ENCODE data around the gene CCNG2.
A peak's percentile ranks its signal among the peaks of the same experiment; 100 is the strongest.

CCNG2 gene

DNA sequence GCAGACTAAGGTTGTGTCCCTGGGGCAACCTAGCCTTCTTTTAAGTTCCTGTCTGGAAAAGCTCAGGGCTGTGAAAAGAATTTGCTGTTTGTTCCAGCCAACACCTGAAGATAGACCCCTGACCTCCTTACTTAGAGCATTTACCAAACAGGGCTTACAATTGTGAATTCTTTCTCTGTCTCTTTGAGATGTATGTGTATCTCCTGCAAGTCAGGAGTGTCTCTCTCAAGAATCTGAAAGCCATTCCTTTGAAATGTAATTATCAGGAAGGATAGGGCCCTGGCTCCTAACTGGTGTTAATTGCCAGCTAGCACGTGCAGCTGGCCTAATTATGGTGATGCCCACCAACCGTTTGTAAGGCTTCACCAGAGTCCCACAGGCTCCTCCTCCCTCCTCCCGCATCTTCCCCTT lies 18.2 kb downstream of the CCNG2 start:
- H3K4me3 ChIP-seq (ENCODE audit: low read depth, low read length), result no peak overlapping the region
- no peak overlapping the region for H2BK120ac ChIP-seq (ENCODE audit: insufficient read depth, low read length, poor library complexity)
- peaks cover 4 to 12% of the 10 kb centered on the region in 2 experiments for H3K4me1 ChIP-seq (ENCODE audit: control insufficient read depth in 1 of 2, insufficient read depth in 2 of 2, low read length in 2 of 2)
- H2AK5ac ChIP-seq (ENCODE audit: low read length), result no peak overlapping the region
- peaks cover 2 to 3% of the 10 kb centered on the region in 2 experiments for H3K36me3 ChIP-seq (ENCODE audit: control insufficient read depth in 1 of 2, insufficient read depth in 2 of 2, low read length in 2 of 2)
- H3K27ac ChIP-seq (ENCODE audit: low read depth, low read length), result no peak overlapping the region
- no peak overlapping the region for H3K23ac ChIP-seq (ENCODE audit: low read length)
- no peak overlapping the region for H2BK12ac ChIP-seq (ENCODE audit: low read length)
- H2AFZ ChIP-seq (ENCODE audit: insufficient read depth, low read length, poor library complexity), result no peak overlapping the region
- no peak overlapping the region for H3K4ac ChIP-seq (ENCODE audit: low read depth, low read length)
- H3K18ac ChIP-seq (ENCODE audit: low read length), result no peak overlapping the region
- no peak overlapping the region for H2BK5ac ChIP-seq (ENCODE audit: low read depth, low read length, poor library complexity)
- no peak overlapping the region for H4K12ac ChIP-seq (ENCODE audit: low read depth, low read length)
- WGBS (ENCODE audit: extremely low coverage, insufficient coverage, insufficient read length), result no CpG with 5 or more reads among the region's 3 CpGs
- no peak overlapping the region for H4K91ac ChIP-seq (ENCODE audit: low read depth, low read length)
- H3K14ac ChIP-seq (ENCODE audit: low read length), result no peak overlapping the region
- no peak overlapping the region for H3K9ac ChIP-seq (ENCODE audit: low read length)
- peaks cover 3% of the 10 kb centered on the region for H3K79me1 ChIP-seq (ENCODE audit: low read length)
- no peak overlapping the region for H3K4me2 ChIP-seq (ENCODE audit: low read length)
- H3K27me3 ChIP-seq (ENCODE audit: insufficient read depth, low read length), result no peaks in the 10 kb centered on the region
- no peaks in the 10 kb centered on the region for H3K9me3 ChIP-seq (ENCODE audit: insufficient read depth, low read depth, low read length)
- H3K79me2 ChIP-seq (ENCODE audit: control insufficient read depth, insufficient read depth, low read length, poor library complexity), result no peaks in the 10 kb centered on the region
- H4K8ac ChIP-seq (ENCODE audit: low read depth, low read length), result no peak overlapping the region
- DNase-seq, result peak; percentile 28 to 56

DNA sequence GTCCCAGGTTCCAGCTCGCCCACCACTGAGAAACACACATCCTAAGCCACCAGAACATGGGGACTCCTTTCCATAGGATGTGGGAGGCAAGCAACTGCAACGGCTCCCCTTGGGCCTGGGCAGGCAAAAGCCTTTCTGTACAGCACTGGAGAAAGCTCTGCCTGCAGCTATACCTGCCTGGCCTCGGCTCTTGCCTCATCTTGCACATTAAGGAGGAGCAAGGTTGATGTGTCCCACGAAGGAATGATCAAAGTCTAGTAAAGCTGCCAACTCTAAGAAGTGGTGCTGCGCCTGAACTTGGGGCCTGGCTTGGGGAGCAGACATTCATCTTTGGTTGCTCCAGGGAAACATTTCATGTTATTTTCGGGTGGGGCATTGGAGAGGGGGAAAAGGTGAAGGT lies 19.6 kb downstream of the CCNG2 start:
- Histone ChIP-seq H4K8ac (ENCODE audit: low read depth, low read length) (no peak overlapping the region), H3K18ac (ENCODE audit: low read length) (no peak overlapping the region), H3K27ac (ENCODE audit: low read depth, low read length) (no peak overlapping the region), H4K12ac (ENCODE audit: low read depth, low read length) (no peak overlapping the region), H3K23ac (ENCODE audit: low read length) (no peak overlapping the region), H3K27me3 (ENCODE audit: insufficient read depth, low read length) (no peaks in the 10 kb centered on the region), H3K9me3 (ENCODE audit: insufficient read depth, low read depth, low read length) (no peaks in the 10 kb centered on the region), H3K4ac (ENCODE audit: low read depth, low read length) (no peak overlapping the region), H3K36me3 (ENCODE audit: control insufficient read depth in 1 of 2, insufficient read depth in 2 of 2, low read length in 2 of 2) (no peaks in the 10 kb centered on the region), H3K9ac (ENCODE audit: low read length) (no peak overlapping the region), H3K79me1 (ENCODE audit: low read length) (no peaks in the 10 kb centered on the region), H3K4me1 (ENCODE audit: control insufficient read depth in 1 of 2, insufficient read depth in 2 of 2, low read length in 2 of 2) (peaks cover 4 to 10% of the 10 kb centered on the region in 2 experiments), H3K4me3 (ENCODE audit: low read depth, low read length) (no peak overlapping the region), H3K14ac (ENCODE audit: low read length) (no peak overlapping the region), H2AFZ (ENCODE audit: insufficient read depth, low read length, poor library complexity) (no peak overlapping the region), H3K4me2 (ENCODE audit: low read length) (no peak overlapping the region), H2BK5ac (ENCODE audit: low read depth, low read length, poor library complexity) (no peak overlapping the region), H2AK5ac (ENCODE audit: low read length) (no peak overlapping the region), H3K79me2 (ENCODE audit: control insufficient read depth, insufficient read depth, low read length, poor library complexity) (no peaks in the 10 kb centered on the region), H2BK120ac (ENCODE audit: insufficient read depth, low read length, poor library complexity) (no peak overlapping the region), H2BK12ac (ENCODE audit: low read length) (peak overlapping the region; percentile 40), H4K91ac (ENCODE audit: low read depth, low read length) (no peak overlapping the region)
- no CpG with 5 or more reads among the region's 6 CpGs for WGBS (ENCODE audit: extremely low coverage, insufficient coverage, insufficient read length)
- DNase-seq, result no peak

DNA sequence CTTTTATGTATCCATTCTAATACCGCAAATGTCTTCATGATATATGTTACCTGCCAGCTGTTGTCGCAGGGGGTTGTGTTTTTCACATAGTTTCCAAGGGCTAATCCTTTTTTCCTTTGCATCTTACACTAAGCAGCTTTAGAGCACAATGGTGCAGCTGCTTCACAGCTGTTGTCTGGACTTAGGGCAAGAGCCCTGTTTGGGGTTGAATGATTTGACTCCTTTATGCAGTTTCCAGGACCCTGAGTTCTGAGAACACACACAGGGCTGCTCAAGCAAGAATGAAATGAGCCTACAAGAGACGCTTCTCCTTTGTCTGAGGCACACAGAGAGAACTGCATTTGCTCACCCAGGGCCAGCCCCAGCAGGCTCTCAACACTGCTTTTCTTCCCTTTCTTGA lies 20.2 kb downstream of the CCNG2 start:
- H4K8ac ChIP-seq (ENCODE audit: low read depth, low read length), result no peak overlapping the region
- no peak for DNase-seq
- peaks cover 4 to 10% of the 10 kb centered on the region in 2 experiments for H3K4me1 ChIP-seq (ENCODE audit: control insufficient read depth in 1 of 2, insufficient read depth in 2 of 2, low read length in 2 of 2)
- H3K14ac ChIP-seq (ENCODE audit: low read length), result no peak overlapping the region
- H2BK120ac ChIP-seq (ENCODE audit: insufficient read depth, low read length, poor library complexity), result no peak overlapping the region
- H2BK5ac ChIP-seq (ENCODE audit: low read depth, low read length, poor library complexity), result no peak overlapping the region
- H3K9me3 ChIP-seq (ENCODE audit: insufficient read depth, low read depth, low read length), result no peaks in the 10 kb centered on the region
- no peak overlapping the region for H3K4me2 ChIP-seq (ENCODE audit: low read length)
- no peak overlapping the region for H3K4me3 ChIP-seq (ENCODE audit: low read depth, low read length)
- no CpG with 5 or more reads among the region's 3 CpGs for WGBS (ENCODE audit: extremely low coverage, insufficient coverage, insufficient read length)
- H4K91ac ChIP-seq (ENCODE audit: low read depth, low read length), result no peak overlapping the region
- H2BK12ac ChIP-seq (ENCODE audit: low read length), result no peak overlapping the region
- H3K27me3 ChIP-seq (ENCODE audit: insufficient read depth, low read length), result no peaks in the 10 kb centered on the region
- H3K23ac ChIP-seq (ENCODE audit: low read length), result no peak overlapping the region
- no peaks in the 10 kb centered on the region for H3K36me3 ChIP-seq (ENCODE audit: control insufficient read depth in 1 of 2, insufficient read depth in 2 of 2, low read length in 2 of 2)
- H2AK5ac ChIP-seq (ENCODE audit: low read length), result no peak overlapping the region
- H3K9ac ChIP-seq (ENCODE audit: low read length), result no peak overlapping the region
- H2AFZ ChIP-seq (ENCODE audit: insufficient read depth, low read length, poor library complexity), result no peak overlapping the region
- H3K27ac ChIP-seq (ENCODE audit: low read depth, low read length), result no peak overlapping the region
- no peak overlapping the region for H3K4ac ChIP-seq (ENCODE audit: low read depth, low read length)
- H3K79me1 ChIP-seq (ENCODE audit: low read length), result no peaks in the 10 kb centered on the region
- H3K18ac ChIP-seq (ENCODE audit: low read length), result no peak overlapping the region
- no peak overlapping the region for H4K12ac ChIP-seq (ENCODE audit: low read depth, low read length)
- H3K79me2 ChIP-seq (ENCODE audit: control insufficient read depth, insufficient read depth, low read length, poor library complexity), result no peaks in the 10 kb centered on the region

DNA sequence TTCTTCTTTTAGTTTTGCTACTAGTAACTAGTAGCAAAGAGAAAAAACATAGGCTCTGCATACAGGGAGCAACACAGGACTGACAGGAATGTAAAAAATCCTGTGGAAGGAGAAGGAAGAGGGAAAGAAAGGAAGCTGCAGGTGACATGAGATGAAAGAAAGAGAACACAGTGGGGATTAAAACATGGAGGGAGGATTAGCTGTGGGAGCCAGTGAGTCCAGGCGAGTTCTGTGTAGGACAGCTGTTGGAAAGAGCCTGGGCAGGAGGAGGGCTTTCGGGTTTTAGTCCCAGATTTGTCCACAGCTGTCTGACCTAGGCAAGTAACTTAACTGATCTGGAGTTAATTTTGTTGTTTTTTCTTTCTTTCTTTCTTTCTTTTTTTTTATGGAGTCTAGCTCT lies 21.6 kb downstream of the CCNG2 start:
- DNase-seq, result no peak

More for the DNA sequence above, 21.6 kb downstream of the CCNG2 start:
- no peaks in the 10 kb centered on the region for H3K36me3 ChIP-seq (ENCODE audit: control insufficient read depth in 1 of 2, insufficient read depth in 2 of 2, low read length in 2 of 2)
- H3K4me3 ChIP-seq (ENCODE audit: low read depth, low read length), result no peak overlapping the region
- no peaks in the 10 kb centered on the region for H3K27me3 ChIP-seq (ENCODE audit: insufficient read depth, low read length)
- H3K79me1 ChIP-seq (ENCODE audit: low read length), result no peaks in the 10 kb centered on the region
- no peak overlapping the region for H3K14ac ChIP-seq (ENCODE audit: low read length)
- H3K79me2 ChIP-seq (ENCODE audit: control insufficient read depth, insufficient read depth, low read length, poor library complexity), result no peaks in the 10 kb centered on the region
- no peak overlapping the region for H3K18ac ChIP-seq (ENCODE audit: low read length)
- H2AK5ac ChIP-seq (ENCODE audit: low read length), result no peak overlapping the region
- no peak overlapping the region for H3K4me2 ChIP-seq (ENCODE audit: low read length)
- no peak overlapping the region for H2BK120ac ChIP-seq (ENCODE audit: insufficient read depth, low read length, poor library complexity)
- H4K91ac ChIP-seq (ENCODE audit: low read depth, low read length), result no peak overlapping the region
- no peak overlapping the region for H3K9ac ChIP-seq (ENCODE audit: low read length)
- H4K12ac ChIP-seq (ENCODE audit: low read depth, low read length), result no peak overlapping the region
- no peak overlapping the region for H2AFZ ChIP-seq (ENCODE audit: insufficient read depth, low read length, poor library complexity)
- H2BK12ac ChIP-seq (ENCODE audit: low read length), result no peak overlapping the region
- H3K9me3 ChIP-seq (ENCODE audit: insufficient read depth, low read depth, low read length), result no peaks in the 10 kb centered on the region
- no peak overlapping the region for H4K8ac ChIP-seq (ENCODE audit: low read depth, low read length)
- no peak overlapping the region for H2BK5ac ChIP-seq (ENCODE audit: low read depth, low read length, poor library complexity)
- no CpG with 5 or more reads among the region's 2 CpGs for WGBS (ENCODE audit: extremely low coverage, insufficient coverage, insufficient read length)
- H3K23ac ChIP-seq (ENCODE audit: low read length), result no peak overlapping the region
- H3K27ac ChIP-seq (ENCODE audit: low read depth, low read length), result no peak overlapping the region
- peaks cover 4 to 10% of the 10 kb centered on the region in 2 experiments for H3K4me1 ChIP-seq (ENCODE audit: control insufficient read depth in 1 of 2, insufficient read depth in 2 of 2, low read length in 2 of 2)
- no peak overlapping the region for H3K4ac ChIP-seq (ENCODE audit: low read depth, low read length)
